ENCODE data around the gene TMEM35A. TPM values are rescaled to one million over a fixed set of nuclear protein-coding genes. Genes with fewer than 3 reads are reported as not detected.

TMEM35A gene
- polyA plus RNA-seq, 1 of the 3 experiments (the other 2 are of a cell fraction): 5.6 TPM

- no peak for TF ChIP-seq SMC3 (IDR thresholded peaks at IDR 0.05; ENCODE audit: low read depth, low read length)
These were observed at the start of gene TMEM35A (continued) for GRCh38 chrX:101078716-101079598.

DNA sequence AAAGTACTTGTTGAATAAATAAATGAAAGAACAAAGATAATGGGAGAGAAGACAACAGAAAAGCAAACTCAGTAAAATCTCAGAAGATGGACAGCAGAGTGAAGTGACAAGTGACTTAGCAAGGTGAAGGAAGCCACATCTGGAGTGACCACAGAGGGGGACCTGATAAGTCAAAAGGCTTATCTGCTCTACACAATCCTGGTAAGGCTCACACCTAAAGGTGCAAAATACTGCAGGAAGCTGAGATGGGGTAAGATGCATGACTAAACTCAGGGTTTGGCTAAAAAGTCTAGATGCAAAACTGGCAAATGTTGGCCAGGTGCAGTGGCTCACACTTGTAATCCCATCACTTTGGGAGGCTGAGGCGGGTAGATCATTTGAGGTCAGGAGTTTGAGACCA lies 49.0 kb upstream of the TMEM35A start:
- H3F3A ChIP-seq (replicated peaks; ENCODE audit: insufficient read depth): no peaks in the 10 kb centered on the region
- no peak overlapping the region for H3K4me2 ChIP-seq
- H3K9ac ChIP-seq: no peak overlapping the region
- no peaks in the 10 kb centered on the region for H3K36me3 ChIP-seq (replicated peaks in 1 of 2; ENCODE audit: control insufficient read depth in 1 of 2, insufficient read depth in 2 of 2, low read length in 1 of 2)
- H3K9me2 ChIP-seq: no peaks in the 10 kb centered on the region
- H3K27ac ChIP-seq (ENCODE audit: low read depth in 2 of 2, low read length in 1 of 2): no peak overlapping the region
- no peaks in the 10 kb centered on the region for H4K20me1 ChIP-seq (ENCODE audit: insufficient read depth)
- no peak overlapping the region for H2AFZ ChIP-seq (ENCODE audit: low read depth)
- H3K4me3 ChIP-seq (ENCODE audit: low read depth in 2 of 2, low read length in 1 of 2): no peak overlapping the region
- CTCF ChIA-PET: no interaction called here
- WGBS (ENCODE audit: low lambda C conversion rate): 80% methylated on average over 1 of the region's 1 CpG
- no peaks in the 10 kb centered on the region for H3K9me3 ChIP-seq
- DNase-seq: no peak
- TF ChIP-seq USF1 (IDR thresholded peaks at IDR 0.05; ENCODE audit: borderline replicate concordance, low read depth): no peak
- no peak for TF ChIP-seq NFIC (IDR thresholded peaks at IDR 0.05; ENCODE audit: borderline replicate concordance)
- no peak for TF ChIP-seq MAX (IDR thresholded peaks at IDR 0.05; ENCODE audit: low read depth)
- no peak for TF ChIP-seq FOSL2 (IDR thresholded peaks at IDR 0.05; ENCODE audit: borderline replicate concordance, low read depth)
- TF ChIP-seq MEF2A (IDR thresholded peaks at IDR 0.05; ENCODE audit: borderline replicate concordance, low read depth): no peak
- TF ChIP-seq RAD21 (IDR thresholded peaks at IDR 0.05; ENCODE audit: low read length): no peak
- no peak for TF ChIP-seq FOXJ3 (CRISPR knock-in tag; IDR thresholded peaks at IDR 0.05)
- TF ChIP-seq, protein P1, sequence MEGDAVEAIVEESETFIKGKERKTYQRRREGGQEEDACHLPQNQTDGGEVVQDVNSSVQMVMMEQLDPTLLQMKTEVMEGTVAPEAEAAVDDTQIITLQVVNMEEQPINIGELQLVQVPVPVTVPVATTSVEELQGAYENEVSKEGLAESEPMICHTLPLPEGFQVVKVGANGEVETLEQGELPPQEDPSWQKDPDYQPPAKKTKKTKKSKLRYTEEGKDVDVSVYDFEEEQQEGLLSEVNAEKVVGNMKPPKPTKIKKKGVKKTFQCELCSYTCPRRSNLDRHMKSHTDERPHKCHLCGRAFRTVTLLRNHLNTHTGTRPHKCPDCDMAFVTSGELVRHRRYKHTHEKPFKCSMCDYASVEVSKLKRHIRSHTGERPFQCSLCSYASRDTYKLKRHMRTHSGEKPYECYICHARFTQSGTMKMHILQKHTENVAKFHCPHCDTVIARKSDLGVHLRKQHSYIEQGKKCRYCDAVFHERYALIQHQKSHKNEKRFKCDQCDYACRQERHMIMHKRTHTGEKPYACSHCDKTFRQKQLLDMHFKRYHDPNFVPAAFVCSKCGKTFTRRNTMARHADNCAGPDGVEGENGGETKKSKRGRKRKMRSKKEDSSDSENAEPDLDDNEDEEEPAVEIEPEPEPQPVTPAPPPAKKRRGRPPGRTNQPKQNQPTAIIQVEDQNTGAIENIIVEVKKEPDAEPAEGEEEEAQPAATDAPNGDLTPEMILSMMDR (IDR thresholded peaks at IDR 0.05): no peak
- no peak for TF ChIP-seq YY1 (IDR thresholded peaks at IDR 0.05; ENCODE audit: low read depth)
- TF ChIP-seq GABPA (IDR thresholded peaks at IDR 0.05; ENCODE audit: low read depth): no peak
- no peak for TF ChIP-seq SIN3A (IDR thresholded peaks at IDR 0.05; ENCODE audit: borderline replicate concordance, low read depth, low read length)
- no peak for TF ChIP-seq NRF1 (IDR thresholded peaks at IDR 0.05; ENCODE audit: low read depth, low read length)
- TF ChIP-seq RCOR1 (IDR thresholded peaks at IDR 0.05; ENCODE audit: low read length): no peak
- no peak for TF ChIP-seq JUND (IDR thresholded peaks at IDR 0.05)
- H3K27me3 ChIP-seq (ENCODE audit: insufficient read depth): no peaks in the 10 kb centered on the region; the same call in 1 of the 2 replicates
- H3K4me1 ChIP-seq (ENCODE audit: control insufficient read depth in 1 of 2, insufficient read depth in 2 of 2, low read depth in 1 of 2, low read length in 1 of 2): no peaks in the 10 kb centered on the region
- no peaks in the 10 kb centered on the region for H3K79me2 ChIP-seq (ENCODE audit: insufficient read depth)
- POLR2A ChIA-PET: no interaction called here

Measured in SK-N-SH (cell line).